ENCODE results near the gene ENDOD1.

Gene ENDOD1

DNA sequence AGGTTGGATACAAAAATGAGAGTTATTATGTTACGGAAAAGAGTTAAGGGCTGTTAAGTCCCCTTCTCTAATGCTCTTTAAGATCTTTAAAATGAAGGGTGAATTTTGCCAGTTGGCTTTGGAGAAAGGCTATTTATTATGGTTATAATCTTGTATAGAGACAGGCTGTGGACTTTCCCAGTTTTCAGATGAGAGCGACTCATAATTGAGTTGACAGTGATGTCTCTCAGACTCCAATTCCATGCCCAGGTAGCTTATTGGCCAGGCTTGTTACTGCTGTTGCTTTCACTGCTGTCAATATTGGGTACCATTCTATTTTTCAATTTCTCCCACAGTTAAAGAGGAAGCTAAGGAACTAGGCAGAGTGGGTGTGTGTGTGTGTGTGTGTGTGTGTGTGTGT is 13.1 kb downstream of the ENDOD1 start:
- DNase-seq (ENCODE audit: low read depth, low spot score): no peak
- ChIA-PET CTCF (interaction anchor here (1.3 to 2.9 kb wide), 3 partner anchors 9 to 45 kb away, joined by 4 to 11 read pairs (median 10); no protein-coding TSS in a partner anchor), POLR2A (no interaction called here)
- TF ChIP-seq, protein P1, sequence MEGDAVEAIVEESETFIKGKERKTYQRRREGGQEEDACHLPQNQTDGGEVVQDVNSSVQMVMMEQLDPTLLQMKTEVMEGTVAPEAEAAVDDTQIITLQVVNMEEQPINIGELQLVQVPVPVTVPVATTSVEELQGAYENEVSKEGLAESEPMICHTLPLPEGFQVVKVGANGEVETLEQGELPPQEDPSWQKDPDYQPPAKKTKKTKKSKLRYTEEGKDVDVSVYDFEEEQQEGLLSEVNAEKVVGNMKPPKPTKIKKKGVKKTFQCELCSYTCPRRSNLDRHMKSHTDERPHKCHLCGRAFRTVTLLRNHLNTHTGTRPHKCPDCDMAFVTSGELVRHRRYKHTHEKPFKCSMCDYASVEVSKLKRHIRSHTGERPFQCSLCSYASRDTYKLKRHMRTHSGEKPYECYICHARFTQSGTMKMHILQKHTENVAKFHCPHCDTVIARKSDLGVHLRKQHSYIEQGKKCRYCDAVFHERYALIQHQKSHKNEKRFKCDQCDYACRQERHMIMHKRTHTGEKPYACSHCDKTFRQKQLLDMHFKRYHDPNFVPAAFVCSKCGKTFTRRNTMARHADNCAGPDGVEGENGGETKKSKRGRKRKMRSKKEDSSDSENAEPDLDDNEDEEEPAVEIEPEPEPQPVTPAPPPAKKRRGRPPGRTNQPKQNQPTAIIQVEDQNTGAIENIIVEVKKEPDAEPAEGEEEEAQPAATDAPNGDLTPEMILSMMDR (IDR thresholded peaks at IDR 0.05; ENCODE audit: insufficient read depth, low read length, missing control alignments): no peak
- H3K4me3 ChIP-seq (ENCODE audit: low read depth, low read length): no peak overlapping the region

DNA sequence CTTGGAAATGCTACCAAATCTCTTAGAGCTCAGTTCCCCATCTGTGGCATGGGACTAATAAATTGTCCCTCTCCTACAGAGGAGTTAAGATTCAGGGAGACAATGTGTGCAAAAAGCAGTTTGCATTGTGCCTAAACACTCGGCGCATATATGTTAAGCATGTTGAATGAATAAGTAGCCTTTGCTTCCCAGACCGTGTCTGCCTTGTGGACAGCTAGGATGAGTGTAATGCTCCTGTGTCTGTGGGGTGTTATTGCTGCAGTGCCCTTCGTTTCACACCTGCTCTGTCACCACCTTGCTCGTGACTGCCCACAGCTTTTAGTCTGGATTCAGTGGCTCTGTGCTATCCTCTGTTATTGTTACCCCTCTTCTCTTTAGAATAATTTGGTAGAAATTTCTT is 14.1 kb downstream of the ENDOD1 start:
- POLR2A ChIA-PET: no interaction called here
- CTCF ChIA-PET: interaction anchor here (1.3 to 2.5 kb wide), 2 partner anchors 10 to 44 kb away, joined by 4 to 11 read pairs; no protein-coding TSS in a partner anchor
- H3K4me3 ChIP-seq (ENCODE audit: low read depth, low read length): no peak overlapping the region
- TF ChIP-seq, protein P1 (IDR thresholded peaks at IDR 0.05; ENCODE audit: insufficient read depth, low read length, missing control alignments): no peak
- DNase-seq (ENCODE audit: low read depth, low spot score): no peak

DNA sequence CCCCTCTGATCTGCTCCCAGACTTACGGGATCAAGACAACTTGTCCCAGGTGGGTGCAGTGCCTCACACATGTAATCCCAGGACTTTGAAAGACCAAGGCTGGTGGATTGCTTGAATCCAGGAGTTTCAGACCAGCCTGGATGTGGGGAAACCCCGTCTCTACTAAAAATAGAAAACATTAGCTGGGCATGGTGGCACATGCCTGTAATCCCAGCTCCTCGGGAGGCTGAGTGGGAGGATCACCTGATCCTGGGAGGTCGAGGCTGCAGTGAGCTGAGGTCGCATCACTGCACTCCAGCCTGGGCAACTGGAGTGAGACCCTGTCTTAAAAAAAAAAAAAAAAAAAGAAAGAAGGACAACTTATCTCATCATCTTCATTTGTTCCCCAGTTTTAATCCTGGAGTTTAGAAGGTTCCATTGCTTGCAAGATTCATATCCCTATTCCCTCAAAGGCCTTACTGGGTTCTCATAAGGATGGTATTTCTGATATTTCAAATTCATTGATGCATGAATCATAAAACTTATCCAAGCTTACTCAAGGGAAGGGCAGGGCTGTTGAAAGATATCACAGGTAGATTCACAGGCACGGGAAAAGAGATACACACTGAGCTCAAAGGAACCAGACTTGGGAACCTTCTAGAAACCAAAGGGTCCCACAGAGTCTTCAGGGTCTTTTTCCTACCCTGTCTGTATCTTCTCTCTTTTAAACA is 14.6 kb downstream of the ENDOD1 start:
- TF ChIP-seq, protein P1 (IDR thresholded peaks at IDR 0.05; ENCODE audit: insufficient read depth, low read length, missing control alignments): no peak
- CTCF ChIA-PET: interaction anchor here (2.5 kb wide), 1 partner anchor 11 kb away, joined by 11 read pairs; no protein-coding TSS in a partner anchor
- H3K4me3 ChIP-seq (ENCODE audit: low read depth, low read length): no peak overlapping the region
- POLR2A ChIA-PET: no interaction called here
- DNase-seq (ENCODE audit: low read depth, low spot score): no peak

DNA sequence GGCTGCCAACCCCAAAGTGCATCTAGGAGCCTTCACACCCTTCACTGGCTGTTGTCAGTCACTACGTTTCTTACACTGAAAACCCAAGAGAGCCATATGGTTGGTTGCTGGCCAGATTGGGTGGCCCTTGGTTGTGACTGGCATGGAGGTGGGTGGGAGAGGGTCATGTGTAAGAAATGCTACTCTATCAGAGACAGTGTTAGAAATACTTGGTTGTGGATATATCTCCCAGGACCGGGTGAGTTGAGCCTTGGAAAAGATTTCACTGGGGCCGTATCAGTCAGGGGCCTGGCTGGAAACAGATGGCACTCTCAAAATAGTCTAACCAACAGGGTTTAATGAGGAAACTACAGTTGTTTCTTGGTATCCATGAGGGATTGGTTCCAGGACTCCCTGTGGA is 15.2 kb downstream of the ENDOD1 start:
- CTCF ChIA-PET: interaction anchor here (1.4 kb wide), 1 partner anchor 35 kb away, joined by 5 read pairs; no protein-coding TSS in a partner anchor
- TF ChIP-seq, protein P1 (IDR thresholded peaks at IDR 0.05; ENCODE audit: insufficient read depth, low read length, missing control alignments): no peak
- no peak for DNase-seq (ENCODE audit: low read depth, low spot score)
- H3K4me3 ChIP-seq (ENCODE audit: low read depth, low read length): no peak overlapping the region
- POLR2A ChIA-PET: no interaction called here

DNA sequence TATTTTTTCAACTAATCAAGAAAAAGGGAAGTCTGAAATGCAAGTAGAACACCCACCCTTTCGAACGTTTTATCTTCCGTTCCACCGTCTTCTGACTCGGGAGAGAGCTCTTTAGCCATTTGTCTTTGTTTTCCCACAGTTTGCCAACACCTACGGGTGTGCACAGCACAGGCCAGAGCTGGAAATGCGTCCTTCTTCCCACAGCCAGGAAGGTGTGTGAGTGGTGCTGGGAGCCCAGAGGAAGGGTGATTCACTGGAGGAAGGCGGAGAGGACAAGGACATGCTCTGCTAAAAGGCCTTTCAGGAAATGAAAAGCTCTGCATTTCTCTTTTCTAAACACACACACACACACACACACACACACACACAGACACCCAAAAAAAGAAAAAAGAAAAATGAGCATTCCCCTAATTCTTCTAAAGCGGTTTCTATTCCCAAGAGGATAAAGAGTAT is 18.5 kb downstream of the ENDOD1 start:
- DNase-seq (ENCODE audit: low read depth, low spot score): no peak
- ChIA-PET CTCF (interaction anchor here (0.7 to 2.3 kb wide), 3 partner anchors 18 to 123 kb away, joined by 3 to 8 read pairs (median 3); partner anchors contain the start of gene ENDOD1), POLR2A (interaction anchor here (2.2 kb wide), 1 partner anchor 18 kb away, joined by 6 read pairs; the partner anchor contains the start of gene ENDOD1)
- TF ChIP-seq, protein P1 (IDR thresholded peaks at IDR 0.05; ENCODE audit: insufficient read depth, low read length, missing control alignments): no peak
- H3K4me3 ChIP-seq (ENCODE audit: low read depth, low read length): no peak overlapping the region

Measured in AG04449 (cell line).